WERI-Rb-1 (cell line): Measurements from ENCODE around the gene UBE3D.
"Not testable (repeated sequence)": the region's sequence is repeated elsewhere in the genome, so short reads cannot be mapped to it uniquely, and the experiment has no call there.

ENCODE experiments used
- DNase-seq: peaks from one replicate; pipeline ENCODE4 v3.0.0-alpha.2; 2020
- H3K27ac ChIP-seq: fragments of 250-450 bp; sonication (Bioruptor Pico); 2 replicates; pipeline ENCODE4 v1.5.1; 2020; ENCODE audit warnings: mild to moderate bottlenecking, moderate library complexity
- H3K27me3 ChIP-seq: fragments of 250-450 bp; sonication (Bioruptor Pico); 2 replicates; pipeline ENCODE4 v1.5.1; 2021; ENCODE audit warnings: mild to moderate bottlenecking, low read depth, moderate library complexity; ENCODE audit not compliant: insufficient read depth, severe bottlenecking
- H3K36me3 ChIP-seq: fragments of 250-450 bp; sonication (Bioruptor Pico); 2 replicates; pipeline ENCODE4 v1.5.1; 2020; ENCODE audit warnings: mild to moderate bottlenecking, moderate library complexity
- H3K4me3 ChIP-seq: 2 replicates; pipeline ENCODE4 v1.5.1; 2011; ENCODE audit warnings: low read depth, mild to moderate bottlenecking, control low read depth, low read length
- H3K9me3 ChIP-seq: fragments of 250-450 bp; sonication (Bioruptor Pico); 2 replicates; pipeline ENCODE4 v1.5.1; 2021; ENCODE audit warnings: mild to moderate bottlenecking, moderate library complexity; ENCODE audit not compliant: severe bottlenecking
- TF ChIP-seq, protein P1 (sequence below): IDR thresholded peaks from 2 replicates; pipeline ENCODE4 v1.5.1; 2011; ENCODE audit warnings: low read depth, mild to moderate bottlenecking, control low read depth, inconsistent platforms, low read length

Gene UBE3D

GRCh38 chr6:82953871-82954270, 111.8 kb downstream of the UBE3D start:
- Histone ChIP-seq H3K27ac (no peak overlapping the region), H3K36me3 (no peaks in the 10 kb centered on the region; the same call in 1 of the 2 replicates), H3K27me3 (no peaks in the 10 kb centered on the region), H3K9me3 (no peaks in the 10 kb centered on the region), H3K4me3 (no peak overlapping the region)
- TF ChIP-seq, protein P1, sequence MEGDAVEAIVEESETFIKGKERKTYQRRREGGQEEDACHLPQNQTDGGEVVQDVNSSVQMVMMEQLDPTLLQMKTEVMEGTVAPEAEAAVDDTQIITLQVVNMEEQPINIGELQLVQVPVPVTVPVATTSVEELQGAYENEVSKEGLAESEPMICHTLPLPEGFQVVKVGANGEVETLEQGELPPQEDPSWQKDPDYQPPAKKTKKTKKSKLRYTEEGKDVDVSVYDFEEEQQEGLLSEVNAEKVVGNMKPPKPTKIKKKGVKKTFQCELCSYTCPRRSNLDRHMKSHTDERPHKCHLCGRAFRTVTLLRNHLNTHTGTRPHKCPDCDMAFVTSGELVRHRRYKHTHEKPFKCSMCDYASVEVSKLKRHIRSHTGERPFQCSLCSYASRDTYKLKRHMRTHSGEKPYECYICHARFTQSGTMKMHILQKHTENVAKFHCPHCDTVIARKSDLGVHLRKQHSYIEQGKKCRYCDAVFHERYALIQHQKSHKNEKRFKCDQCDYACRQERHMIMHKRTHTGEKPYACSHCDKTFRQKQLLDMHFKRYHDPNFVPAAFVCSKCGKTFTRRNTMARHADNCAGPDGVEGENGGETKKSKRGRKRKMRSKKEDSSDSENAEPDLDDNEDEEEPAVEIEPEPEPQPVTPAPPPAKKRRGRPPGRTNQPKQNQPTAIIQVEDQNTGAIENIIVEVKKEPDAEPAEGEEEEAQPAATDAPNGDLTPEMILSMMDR, result no peak
- no peak for DNase-seq

GRCh38 chr6:82951935-82952334, 113.7 kb downstream of the UBE3D start:
- Histone ChIP-seq H3K27ac (no peak overlapping the region), H3K9me3 (no peaks in the 10 kb centered on the region), H3K4me3 (no peak overlapping the region), H3K36me3 (no peaks in the 10 kb centered on the region; the same call in 1 of the 2 replicates), H3K27me3 (no peaks in the 10 kb centered on the region)
- TF ChIP-seq, protein P1, result no peak
- DNase-seq, result no peak

DNA sequence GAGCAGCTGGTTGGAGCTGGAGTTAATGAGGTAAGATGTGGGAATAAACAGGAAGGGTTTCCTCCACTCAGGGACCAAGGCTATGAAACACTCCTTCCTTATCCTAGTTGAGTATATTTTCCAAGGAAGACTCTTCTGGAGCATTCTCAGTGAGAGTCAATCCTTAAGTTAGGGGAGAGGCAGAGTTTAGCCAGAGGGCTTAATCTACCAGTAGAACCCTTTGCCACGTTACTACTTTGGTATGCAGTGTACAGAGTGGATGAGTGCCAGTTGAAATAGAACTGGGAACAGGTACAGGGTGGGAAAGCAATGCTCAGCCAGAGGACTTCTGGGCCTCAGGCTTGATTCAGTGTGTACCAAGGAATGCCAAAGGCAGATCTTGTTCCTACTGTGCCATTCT, 114.3 kb downstream of the UBE3D start:
- no peaks in the 10 kb centered on the region for H3K9me3 ChIP-seq
- TF ChIP-seq, protein P1, result no peak
- H3K4me3 ChIP-seq, result no peak overlapping the region
- no peak for DNase-seq
- H3K36me3 ChIP-seq, result no peaks in the 10 kb centered on the region
- no peaks in the 10 kb centered on the region for H3K27me3 ChIP-seq
- no peak overlapping the region for H3K27ac ChIP-seq

- H3K9me3 ChIP-seq, H3K36me3 ChIP-seq, DNase-seq, H3K27ac ChIP-seq, H3K27me3 ChIP-seq, H3K4me3 ChIP-seq: not testable (repeated sequence)
Observed at GRCh38 chr6:82930915-82931314, 134.7 kb downstream of the UBE3D start.

- no peak for DNase-seq
- H3K9me3 ChIP-seq, result no peaks in the 10 kb centered on the region
- TF ChIP-seq, protein P1, result no peak
Observed at GRCh38 chr6:82924799-82925535, 140.7 kb downstream of the UBE3D start.

DNA sequence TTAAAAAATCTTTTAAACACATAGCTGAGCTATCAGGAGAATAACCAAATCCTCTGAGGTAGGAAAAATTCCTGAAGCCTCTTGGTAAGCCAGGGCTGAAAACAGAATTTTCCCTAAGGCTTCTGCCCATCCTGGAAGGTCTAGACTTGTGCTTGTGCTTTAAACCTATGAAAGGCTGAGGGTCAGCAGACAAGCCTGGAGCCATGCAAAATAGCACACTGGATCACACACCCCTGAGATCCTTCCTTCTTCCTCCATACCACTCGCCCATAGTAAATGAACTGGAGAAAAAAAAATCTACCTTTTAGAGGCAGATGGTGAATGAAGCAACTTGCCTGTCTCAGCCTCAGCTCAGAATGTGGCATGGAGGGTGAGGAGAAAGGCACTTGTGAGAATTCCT, 144.4 kb downstream of the UBE3D start:
- Histone ChIP-seq H3K4me3 (no peak overlapping the region), H3K9me3 (no peaks in the 10 kb centered on the region), H3K27ac (no peak overlapping the region), H3K36me3 (no peaks in the 10 kb centered on the region), H3K27me3 (no peaks in the 10 kb centered on the region)
- DNase-seq, result no peak
- TF ChIP-seq, protein P1, result no peak

More at GRCh38 chr6:82924799-82925535, 140.7 kb downstream of the UBE3D start:
- no peaks in the 10 kb centered on the region for H3K36me3 ChIP-seq
- no peaks in the 10 kb centered on the region for H3K27me3 ChIP-seq
- no peak overlapping the region for H3K4me3 ChIP-seq
- no peak overlapping the region for H3K27ac ChIP-seq
